Aorta (tissue), 5 donors: ENCODE measurements around the gene ARHGAP22. TPM values are rescaled to one million over a fixed set of nuclear protein-coding genes. Genes with fewer than 3 reads are reported as not detected.

Experiments used
- ATAC-seq: fragments of 200-7000 bp; cut with Tn5 transposase; one replicate; pipeline ENCODE4 v1.9.1; 2022; ENCODE audit warnings: moderate library complexity; ENCODE audit not compliant: low FRiP score
- DNase-seq, 2 donors: peaks; one replicate each; pipeline ENCODE4 v3.0.0-alpha.2; 2020
- H3K27ac ChIP-seq, 2 donors: one replicate each; pipeline ENCODE4 v1.5.1; 2013; ENCODE audit warnings: low read length in 2 of 2, mild to moderate bottlenecking in 2 of 2, moderate library complexity in 2 of 2, control low read depth in 1 of 2, inconsistent platforms in 1 of 2, low read depth in 1 of 2
- H3K27me3 ChIP-seq, 2 donors: one replicate each; pipeline ENCODE4 v1.6.1; 2013; ENCODE audit warnings: control low read depth in 1 of 2, low read length in 1 of 2, mild to moderate bottlenecking in 1 of 2, moderate library complexity in 1 of 2; ENCODE audit not compliant: insufficient read depth in 2 of 2, control insufficient read depth in 1 of 2
- H3K36me3 ChIP-seq, 2 donors: one replicate each; pipeline ENCODE4 v1.6.1; 2013; ENCODE audit warnings: control low read depth in 1 of 2, low read length in 1 of 2, mild to moderate bottlenecking in 1 of 2; ENCODE audit not compliant: insufficient read depth in 2 of 2, control insufficient read depth in 1 of 2
- H3K4me1 ChIP-seq, 2 donors: one replicate each; pipeline ENCODE4 v1.6.1; 2013; ENCODE audit warnings: low read length in 2 of 2, control low read depth in 1 of 2, mild to moderate bottlenecking in 1 of 2, moderate library complexity in 1 of 2; ENCODE audit not compliant: insufficient read depth in 2 of 2, control insufficient read depth in 1 of 2
- H3K4me3 ChIP-seq, 2 donors: one replicate each; pipeline ENCODE4 v1.5.1; 2013; ENCODE audit warnings: low read length in 2 of 2, control low read depth in 1 of 2, mild to moderate bottlenecking in 1 of 2
- H3K9me3 ChIP-seq: one replicate; pipeline ENCODE4 v1.6.1; 2013; ENCODE audit warnings: mild to moderate bottlenecking, low read length; ENCODE audit not compliant: control insufficient read depth
- WGBS, 2 donors: extraction: QIAGEN DNeasy Blood & Tissue Kit; methylation state at CpG; one replicate each; pipeline ENCODE4 v1.1.7; 2013; 5-methylcytosine and 5-hydroxymethylcytosine counted together
- intact Hi-C, 2 donors: fragments of 100-400 bp; cut with DNase I; formaldehyde crosslinking; loops; one replicate each; pipeline versions ENCODE4 v1.14.2 to v1.15.0; 2022
- polyA plus RNA-seq, 2 donors: library from polyadenylated mRNA; stranded (reverse); fragments of 200-250 nt; gene quantifications; one replicate each; pipeline ENCODE4 v1.2.3, GENCODE V29; 2013
- total RNA-seq, 2 donors: library from RNA; stranded (reverse); fragmentation: NEBNext Ultra II Directional; extraction: Animal tissue kit (Norgen Biotek cat#: 25700); gene quantifications; one replicate each; pipeline ENCODE4 v1.2.1, GENCODE V29; 2021
- donor health status: healthy with polysubstance abuse.
- donor health status: Bipolar disorder and iron deficiency.
- donor health status: DM: no; HTN: no; CAD: no.
- donor health status: DM: no; HTN: no; CAD: no.
- donor health status: DM: yes; HTN: yes; CAD: no.

The ARHGAP22 gene
- total and polyA plus RNA-seq, 4 donors = 6.1 to 29.1 (median 17.1) TPM

DNA sequence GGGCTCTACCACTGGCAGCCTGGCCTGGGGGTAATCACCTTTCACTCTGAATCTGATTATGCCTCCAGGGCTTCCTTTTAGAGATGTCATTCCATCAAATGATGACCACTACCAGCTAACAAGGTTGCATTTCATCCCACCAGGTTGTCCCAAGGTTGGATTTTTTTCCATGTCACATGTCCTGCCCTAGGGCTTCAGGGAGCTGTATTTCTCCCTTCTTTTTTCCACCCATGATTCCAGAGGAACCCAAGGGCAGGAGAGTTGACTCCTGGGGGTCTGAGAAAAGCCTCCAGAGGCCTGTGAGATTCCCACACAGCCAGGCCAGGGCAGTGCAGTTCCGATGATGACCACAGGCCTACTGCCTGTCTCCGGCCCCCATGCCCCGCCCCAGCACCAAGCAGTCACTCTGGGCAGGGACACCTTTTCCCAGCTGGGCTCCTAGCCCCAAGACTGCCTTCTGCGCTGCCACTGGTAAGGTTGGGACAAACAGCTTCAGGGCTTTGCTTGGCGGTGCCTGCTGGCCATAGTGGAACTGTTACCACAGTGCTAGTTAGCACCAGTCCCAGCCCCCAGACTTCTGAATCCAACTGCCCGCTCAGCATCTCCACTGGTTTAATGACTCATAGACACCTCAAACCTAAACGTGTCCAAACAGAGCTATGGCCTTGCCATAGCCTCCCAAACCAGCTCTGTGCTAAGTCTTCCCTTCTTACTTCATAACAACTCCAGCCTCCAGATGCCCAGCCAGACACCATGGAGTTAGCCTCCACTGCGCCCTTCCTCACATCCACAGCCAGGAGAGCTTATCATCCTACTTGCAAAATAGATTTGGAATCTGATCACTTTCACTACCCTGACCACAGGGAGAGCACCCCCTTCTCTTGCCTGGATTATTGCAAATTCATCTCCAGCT, 133.7 kb downstream of the ARHGAP22 start:
- Histone ChIP-seq H3K27me3 (no peaks in the 10 kb centered on the region), H3K9me3 (no peaks in the 10 kb centered on the region), H3K4me3 (no peak overlapping the region), H3K27ac (no peak overlapping the region), H3K36me3 (no peaks in the 10 kb centered on the region), H3K4me1 (no peaks in the 10 kb centered on the region)
- DNase-seq (peak in 1 of 2 donors; percentile 26), ATAC-seq (no peak)
- intact Hi-C loops = no loop called here
- 81 to 82% methylated on average over 8 of the region's 8 CpGs for WGBS, 2 donors

DNA sequence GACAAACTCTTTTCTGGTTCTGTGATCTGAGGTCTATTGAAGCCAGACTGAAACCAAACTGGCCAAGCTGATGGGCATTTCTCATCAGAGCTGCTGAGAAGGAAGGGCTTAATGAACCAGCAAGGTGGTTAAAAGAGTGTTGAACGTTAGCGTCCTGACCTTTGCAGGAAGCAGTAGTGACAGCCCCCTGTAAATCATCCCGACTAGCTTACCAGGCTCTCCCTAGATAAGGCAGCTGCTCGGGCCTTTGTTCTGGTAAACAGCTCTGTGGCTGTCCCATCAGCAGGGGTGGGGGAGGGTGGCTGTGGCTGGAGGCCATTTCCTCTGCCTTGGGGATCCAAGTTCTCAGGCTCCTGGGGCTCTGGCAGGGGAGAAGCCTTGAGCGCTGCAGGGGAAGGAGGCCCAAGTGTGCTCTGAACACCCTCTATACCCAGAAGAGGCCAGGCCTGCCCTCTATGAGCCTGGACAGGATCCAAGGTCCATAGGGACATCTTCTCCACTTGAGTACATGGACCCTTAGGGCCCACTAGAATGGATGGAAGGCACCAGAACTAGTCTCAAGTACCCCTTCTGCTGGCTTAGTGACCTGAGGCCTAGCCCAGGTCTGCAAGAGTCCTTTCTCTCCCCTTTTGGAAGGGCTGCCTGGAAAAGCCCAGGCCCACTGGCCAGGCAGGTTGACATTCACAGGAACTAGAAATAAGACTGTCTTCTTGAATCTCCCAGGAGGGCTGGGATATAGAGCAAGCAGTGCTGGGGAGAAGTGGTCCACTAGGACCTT, 134.6 kb downstream of the ARHGAP22 start:
- H3K27me3 ChIP-seq = no peaks in the 10 kb centered on the region
- DNase-seq (no peak), ATAC-seq (no peak)
- no peak overlapping the region for H3K4me3 ChIP-seq
- H3K36me3 ChIP-seq = no peaks in the 10 kb centered on the region
- no peaks in the 10 kb centered on the region for H3K4me1 ChIP-seq
- 68 to 76% methylated on average over 5 of the region's 5 CpGs for WGBS, 2 donors
- intact Hi-C loops = no loop called here
- no peaks in the 10 kb centered on the region for H3K9me3 ChIP-seq
- H3K27ac ChIP-seq = no peak overlapping the region

DNA sequence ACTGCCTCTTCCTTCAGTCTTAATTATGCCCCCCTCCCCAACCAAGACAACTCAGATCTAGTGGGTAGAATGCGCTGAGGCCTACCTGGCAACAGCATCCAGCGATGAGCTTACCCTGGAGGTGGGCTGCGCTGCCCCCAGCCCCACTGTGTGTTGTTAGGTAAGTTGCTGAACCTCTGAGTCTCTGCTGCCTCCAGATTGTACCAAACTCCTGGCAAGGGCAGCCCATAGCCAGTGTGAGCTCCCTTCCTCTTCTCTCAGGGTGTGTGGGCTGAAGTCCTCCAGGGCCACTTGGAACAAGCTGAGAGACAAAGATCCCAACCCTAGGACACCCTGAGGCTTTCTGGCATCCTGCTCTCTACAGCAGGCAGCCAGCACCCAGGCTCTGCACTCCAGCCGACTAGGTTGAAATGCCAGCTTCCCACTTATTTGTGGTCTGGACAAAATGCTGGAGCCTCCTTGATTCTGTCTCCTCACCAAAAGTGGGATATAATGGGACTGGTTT, 135.3 kb downstream of the ARHGAP22 start:
- Histone ChIP-seq H3K27me3 (no peaks in the 10 kb centered on the region), H3K9me3 (no peaks in the 10 kb centered on the region), H3K4me3 (no peak overlapping the region), H3K27ac (no peak overlapping the region), H3K36me3 (no peaks in the 10 kb centered on the region), H3K4me1 (no peaks in the 10 kb centered on the region)
- ATAC-seq = no peak
- intact Hi-C loops = no loop called here
- no peak for DNase-seq
- 83 to 86% methylated on average over 4 of the region's 4 CpGs for WGBS, 2 donors

DNA sequence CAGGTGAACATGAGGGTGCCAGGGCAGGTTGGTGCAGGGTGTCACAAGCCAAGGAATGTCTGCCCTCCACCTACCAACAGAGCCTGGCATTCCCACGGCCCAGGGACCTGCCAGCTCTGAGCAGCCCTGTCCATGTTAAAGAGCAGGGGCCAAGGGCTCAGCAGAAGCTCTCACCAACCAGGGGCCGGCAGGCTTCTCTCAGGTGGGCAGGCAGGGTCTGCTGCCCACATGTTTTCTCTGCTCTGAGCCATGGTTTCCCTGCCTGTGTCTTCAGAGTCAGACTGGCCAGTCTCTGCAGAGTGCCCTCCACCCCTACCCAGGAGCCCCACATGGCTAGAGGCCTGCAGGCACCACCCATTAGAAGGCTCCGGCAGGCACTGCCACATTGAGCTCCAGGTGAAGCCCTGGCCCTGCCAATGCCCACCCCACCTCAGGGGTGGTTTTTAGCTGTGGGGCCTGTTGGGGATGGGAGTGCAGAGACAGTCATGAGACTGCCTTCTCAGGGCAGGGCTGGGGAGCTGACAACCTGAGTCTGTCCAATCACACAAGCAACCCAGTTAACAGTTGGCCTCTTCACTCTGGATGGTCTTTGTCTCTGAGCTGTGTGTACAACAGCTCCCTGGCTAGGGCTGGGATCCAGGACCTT, 135.9 kb downstream of the ARHGAP22 start:
- no peak for ATAC-seq
- no peak for DNase-seq
- intact Hi-C loops = no loop called here
- Histone ChIP-seq H3K4me3 (no peak overlapping the region), H3K27me3 (no peaks in the 10 kb centered on the region), H3K9me3 (no peaks in the 10 kb centered on the region), H3K36me3 (no peaks in the 10 kb centered on the region), H3K27ac (no peak overlapping the region), H3K4me1 (no peaks in the 10 kb centered on the region)
- 86 to 91% methylated on average over 3 of the region's 3 CpGs for WGBS, 2 donors

DNA sequence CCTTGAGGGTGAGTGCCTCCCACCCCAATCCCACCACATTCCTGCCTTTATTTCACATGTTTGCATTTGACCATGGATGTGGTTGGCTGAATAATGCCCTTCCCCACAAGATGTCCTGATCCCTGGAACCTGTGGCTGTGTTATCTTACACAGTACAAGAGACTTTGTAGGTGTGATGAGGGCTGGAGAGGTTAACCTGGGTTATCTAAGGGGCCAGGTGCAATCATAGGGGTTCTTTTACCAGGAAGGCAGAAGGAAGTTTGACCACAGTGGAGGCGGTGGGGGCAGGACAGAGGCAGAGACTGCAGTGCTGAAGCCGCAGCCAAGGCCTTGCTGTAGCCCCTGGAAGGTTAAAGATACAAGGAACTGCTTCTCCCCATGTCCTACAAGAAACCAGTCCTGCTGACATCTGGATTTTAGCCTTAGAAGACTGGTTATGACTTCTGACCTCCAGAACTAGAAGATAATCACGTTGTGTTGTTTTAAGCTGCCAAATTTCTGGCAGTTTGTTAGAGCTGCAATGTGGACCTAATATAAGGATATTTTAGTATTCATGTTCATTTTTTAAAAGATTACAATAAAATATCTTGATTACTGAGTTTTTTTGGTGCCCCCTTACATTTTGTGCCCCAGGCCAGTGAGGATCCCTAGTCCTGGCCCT, 136.6 kb downstream of the ARHGAP22 start:
- Histone ChIP-seq H3K36me3 (no peaks in the 10 kb centered on the region), H3K4me1 (no peaks in the 10 kb centered on the region), H3K9me3 (no peaks in the 10 kb centered on the region), H3K27me3 (no peaks in the 10 kb centered on the region), H3K27ac (no peak overlapping the region), H3K4me3 (no peak overlapping the region)
- DNase-seq (no peak), ATAC-seq (no peak)
- intact Hi-C loops = no loop called here
- 82 to 87% methylated on average over 3 of the region's 3 CpGs for WGBS, 2 donors

DNA sequence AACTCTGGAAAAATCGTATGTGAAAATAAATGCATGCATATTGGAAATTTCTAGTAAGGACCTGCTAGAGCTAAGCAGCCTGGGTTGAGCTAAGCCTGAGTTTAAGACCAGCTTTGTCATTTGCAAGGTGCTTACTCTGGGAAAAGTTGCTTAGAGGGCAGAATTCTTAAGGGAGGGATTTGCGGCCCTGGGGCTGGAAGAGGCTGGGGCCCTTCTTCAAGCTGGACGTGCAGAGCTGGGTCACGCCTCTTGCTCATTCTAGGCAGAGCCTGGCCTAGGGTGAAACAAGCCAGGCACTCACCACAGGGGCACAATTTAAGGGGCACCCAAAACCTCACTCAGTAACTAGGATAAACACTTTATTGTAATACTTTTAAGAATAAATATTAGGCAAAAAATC, 137.2 kb downstream of the ARHGAP22 start:
- ATAC-seq (no peak), DNase-seq (no peak)
- no peaks in the 10 kb centered on the region for H3K27me3 ChIP-seq
- no peaks in the 10 kb centered on the region for H3K9me3 ChIP-seq
- H3K27ac ChIP-seq = no peak overlapping the region
- 80 to 85% methylated on average over 4 of the region's 4 CpGs for WGBS, 2 donors
- intact Hi-C loops = no loop called here
- no peak overlapping the region for H3K4me3 ChIP-seq
- H3K4me1 ChIP-seq = no peaks in the 10 kb centered on the region
- no peaks in the 10 kb centered on the region for H3K36me3 ChIP-seq

DNA sequence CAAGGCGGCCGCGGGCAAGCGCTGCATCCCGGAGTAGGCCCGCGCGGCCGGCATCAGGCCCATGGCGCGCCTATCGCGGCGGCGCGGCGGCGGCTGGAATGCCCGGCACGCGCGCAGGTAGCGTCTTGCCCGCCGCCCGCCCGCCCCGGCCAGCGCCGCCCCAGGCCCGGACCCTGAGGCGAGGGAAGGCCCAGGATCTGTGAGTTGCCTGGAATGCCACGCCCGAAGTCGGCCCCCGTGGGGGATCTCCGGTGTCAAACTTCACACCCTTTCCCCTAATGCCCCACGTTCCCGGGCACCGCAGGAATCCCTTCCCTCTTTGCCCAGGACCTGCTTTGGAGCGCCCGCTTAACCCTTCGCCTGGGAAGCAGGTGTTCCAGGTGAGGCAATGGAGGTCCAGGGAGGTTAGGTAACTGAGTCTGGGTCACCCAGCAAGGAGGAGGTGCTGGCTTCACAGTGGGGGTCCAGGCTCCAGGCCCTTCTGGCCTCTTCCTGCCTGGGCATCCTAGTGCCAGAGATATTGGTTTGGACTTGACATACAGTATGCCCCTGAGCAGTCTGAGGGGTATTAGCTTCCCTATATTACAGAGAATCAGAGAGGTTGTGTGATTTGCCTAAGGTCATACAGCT, 138.1 kb downstream of the ARHGAP22 start:
- intact Hi-C loops = no loop called here
- DNase-seq (peak in 1 of 2 donors; percentile 69), ATAC-seq (no peak)
- Histone ChIP-seq H3K9me3 (no peaks in the 10 kb centered on the region), H3K36me3 (no peaks in the 10 kb centered on the region), H3K4me1 (no peaks in the 10 kb centered on the region), H3K4me3 (no peak overlapping the region), H3K27ac (no peak overlapping the region), H3K27me3 (no peaks in the 10 kb centered on the region)
- WGBS, 2 donors = 37 to 43% methylated on average over 20 to 43 of the region's 43 CpGs
